BJ (cell line): ENCODE measurements around the gene ATP2C2. TPM values are rescaled to one million over a fixed set of nuclear protein-coding genes. Genes with fewer than 3 reads are reported as not detected.

Experiments used
- CTCF ChIA-PET: fragments of 350-600 bp; formaldehyde crosslinking; extraction: SDS; loops from one replicate; lab custom pipeline; 2021; ENCODE audit warnings: antibody characterized with exemption, inconsistent platforms; lab: Yijun Ruan, JAX
- POLR2A ChIA-PET: fragments of 300-600 bp; sonication (Branson Sonifier 250); formaldehyde crosslinking; extraction: SDS; loops from one replicate; lab custom pipeline; 2021; ENCODE audit warnings: antibody characterized with exemption; lab: Charles Lee
- DNase-seq: peaks from one replicate; pipeline ENCODE4 v3.0.0-alpha.2; 2011; ENCODE audit warnings: low read depth
- H3K27me3 ChIP-seq: 2 replicates; pipeline ENCODE4 v1.6.0; 2011; ENCODE audit warnings: low read length; ENCODE audit not compliant: control insufficient read depth, insufficient read depth
- H3K36me3 ChIP-seq: 2 replicates; pipeline ENCODE4 v1.5.1; 2011; ENCODE audit warnings: low read length; ENCODE audit not compliant: control insufficient read depth, insufficient read depth
- H3K4me3 ChIP-seq: 2 replicates; pipeline ENCODE4 v1.5.1; 2011; ENCODE audit warnings: low read depth, mild to moderate bottlenecking, control low read depth, low read length
- CTCF ChIP-seq: IDR thresholded peaks from 2 replicates; pipeline ENCODE4 v1.5.1; 2011; ENCODE audit warnings: low read depth, mild to moderate bottlenecking, control low read depth, inconsistent platforms, low read length, moderate library complexity; ENCODE audit not compliant: insufficient read depth
- polyA plus RNA-seq: library from polyadenylated mRNA; depleted of rRNA; stranded (reverse); fragments of >200 nt; gene quantifications from 2 replicates; pipeline ENCODE4 v1.2.3, GENCODE V29; 2011

Gene ATP2C2
- polyA plus RNA-seq, 1 experiment, result not detected

GRCh38 chr16:84329843-84330684, 38.3 kb upstream of the ATP2C2 start:
- no peak overlapping the region for H3K4me3 ChIP-seq
- POLR2A ChIA-PET, result no interaction called here
- 0 out of 2 replicates have a peak, but pooled peaks cover 1% of the 10 kb centered on the region for H3K27me3 ChIP-seq
- CTCF ChIA-PET, result interaction anchor here (1.2 kb wide), 1 partner anchor 9 kb away, joined by 3 read pairs; no protein-coding TSS in a partner anchor
- DNase-seq, result no peak
- H3K36me3 ChIP-seq, result no peaks in the 10 kb centered on the region; the same call in none of the 2 replicates
- TF ChIP-seq CTCF, result no peak

DNA sequence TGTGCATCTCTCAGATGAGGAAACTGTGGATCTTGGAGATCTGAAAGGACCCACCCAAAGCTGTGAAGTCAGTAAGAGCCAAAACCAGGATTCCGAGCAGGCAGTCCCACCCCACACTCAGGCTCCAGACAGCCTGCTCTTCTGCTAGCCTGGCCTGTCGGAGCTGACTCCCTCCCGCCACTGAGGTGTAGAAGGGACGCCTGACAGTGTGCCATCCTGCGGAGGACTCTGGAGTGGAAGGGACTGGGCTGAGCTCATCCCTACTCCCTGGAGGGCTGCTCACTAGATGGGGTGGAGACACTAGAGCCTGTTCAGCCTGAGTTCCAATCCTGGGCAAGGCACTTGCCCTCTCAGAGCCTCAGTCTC, 37.7 kb upstream of the ATP2C2 start:
- H3K36me3 ChIP-seq, result no peaks in the 10 kb centered on the region; the same call in none of the 2 replicates
- ChIA-PET POLR2A (no interaction called here), CTCF (interaction anchor here (1.2 kb wide), 1 partner anchor 9 kb away, joined by 3 read pairs; no protein-coding TSS in a partner anchor)
- H3K27me3 ChIP-seq, result 0 out of 2 replicates have a peak, but pooled peaks cover 1% of the 10 kb centered on the region
- DNase-seq, result no peak
- H3K4me3 ChIP-seq, result no peak overlapping the region
- TF ChIP-seq CTCF, result no peak

DNA sequence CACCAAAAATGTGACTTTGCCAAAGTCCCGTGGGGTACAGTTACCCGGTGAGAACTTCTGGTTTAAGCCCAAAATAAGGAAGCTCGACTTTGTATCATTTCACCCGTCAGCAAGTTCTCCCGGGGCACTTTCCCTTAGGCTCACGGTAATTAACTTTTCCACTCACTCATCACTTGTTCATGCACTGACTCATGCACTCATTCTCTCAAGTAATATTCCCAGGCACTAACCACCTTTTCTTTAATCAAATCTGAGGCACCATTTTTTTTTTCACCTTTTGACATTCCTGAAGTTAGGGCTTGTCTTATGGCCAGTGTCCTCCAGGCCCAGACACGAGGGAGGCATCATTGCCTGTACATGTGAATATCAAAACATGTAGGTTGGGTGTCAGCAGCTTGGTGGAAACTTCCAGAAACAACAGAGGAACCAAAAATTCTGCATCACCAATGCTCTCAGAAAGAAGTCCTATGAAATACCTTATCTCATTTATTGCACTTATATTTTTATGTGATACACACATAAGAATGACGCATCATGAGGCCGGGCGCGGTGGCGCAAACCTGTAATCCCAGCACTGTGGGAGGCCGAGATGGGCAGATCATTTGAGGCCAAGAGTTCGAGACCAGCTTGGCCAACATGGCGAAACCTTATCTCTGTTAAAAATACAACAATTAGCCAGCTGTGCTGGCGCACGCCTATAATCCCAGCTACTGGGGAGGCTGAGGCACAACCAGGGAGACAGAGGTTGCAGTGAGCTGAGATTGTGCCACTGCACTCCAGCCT, 36.1 kb upstream of the ATP2C2 start:
- Histone ChIP-seq H3K27me3 (0 out of 2 replicates have a peak, but pooled peaks cover 1% of the 10 kb centered on the region), H3K4me3 (no peak overlapping the region), H3K36me3 (no peaks in the 10 kb centered on the region; the same call in 1 of the 2 replicates)
- DNase-seq, result no peak
- ChIA-PET CTCF (interaction anchor here (1.0 kb wide), 1 partner anchor 9 kb away, joined by 3 read pairs; no protein-coding TSS in a partner anchor), POLR2A (no interaction called here)
- TF ChIP-seq CTCF, result no peak

DNA sequence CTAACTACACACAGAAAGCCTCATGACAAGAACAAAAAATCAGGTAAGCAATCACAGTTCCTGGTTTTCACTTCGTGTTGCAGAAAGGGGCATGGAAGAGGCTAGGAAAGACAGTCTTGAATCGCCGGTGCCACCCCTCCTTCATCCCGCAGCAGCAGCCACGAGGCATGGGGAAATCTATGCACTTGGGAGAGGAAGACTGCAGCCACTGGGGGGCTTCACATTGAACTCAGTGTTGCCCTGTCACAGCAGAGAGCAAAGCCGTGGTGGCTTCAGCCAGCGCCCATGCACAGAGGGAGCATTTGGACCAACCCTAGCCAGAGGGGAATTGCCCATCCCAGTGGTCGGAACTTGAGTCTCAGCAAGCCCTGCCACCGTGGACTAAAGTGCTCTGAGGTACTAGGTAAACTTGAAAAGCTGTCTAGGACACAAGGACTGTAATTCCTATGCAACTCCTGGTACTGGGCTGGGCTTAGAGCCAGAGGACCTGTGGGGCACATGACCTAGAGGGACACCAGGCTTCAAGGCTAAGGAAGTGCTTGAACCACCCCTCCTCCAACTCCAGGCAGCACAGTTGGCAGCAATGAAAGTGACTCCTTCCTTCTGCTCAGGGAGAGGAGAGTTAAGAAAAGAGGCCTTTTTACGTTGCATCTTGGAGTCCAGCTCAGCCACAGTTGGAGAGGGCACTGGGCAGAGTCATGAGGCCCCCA, 35.2 kb upstream of the ATP2C2 start:
- POLR2A ChIA-PET, result no interaction called here
- H3K36me3 ChIP-seq, result no peaks in the 10 kb centered on the region
- DNase-seq, result no peak
- CTCF ChIA-PET, result interaction anchor here (1.0 kb wide), 1 partner anchor 8 kb away, joined by 3 read pairs; no protein-coding TSS in a partner anchor
- H3K4me3 ChIP-seq, result no peak overlapping the region
- 0 out of 2 replicates have a peak, but pooled peaks cover 1% of the 10 kb centered on the region for H3K27me3 ChIP-seq
- no peak for TF ChIP-seq CTCF
